ENCODE results near the gene GCK. TPM values are rescaled to one million over a fixed set of nuclear protein-coding genes. Genes with fewer than 3 reads are reported as not detected.

Gene GCK
- total and polyA plus RNA-seq, 8 donors = 0.57 to 18.2 (median 1.0) TPM

- H3K4me3 ChIP-seq = no peak overlapping the region
- peaks cover 3 to 24% (median 14%) of the 10 kb centered on the region in 3 donors for H3K36me3 ChIP-seq
- no peaks in the 10 kb centered on the region for H3K4me1 ChIP-seq
- intact Hi-C loops (cut with DNase I) = no loop called here
- H3K9me3 ChIP-seq = no peaks in the 10 kb centered on the region
- DNase-seq (peak in 1 of 6 donors; percentile 34), FAIRE-seq (no peak), ATAC-seq (peak in 1 of 4 donors; percentile 14)
- H3K27ac ChIP-seq = no peak overlapping the region
- no peak for TF ChIP-seq CTCF (IDR thresholded peaks at IDR 0.05)
- 61 to 64% methylated on average over 7 of the region's 7 CpGs for WGBS, 2 donors
- no peaks in the 10 kb centered on the region for H3K27me3 ChIP-seq
Measured at GRCh38 chr7:44215531-44215930, 26.3 kb upstream of the GCK start.

- intact Hi-C loops (cut with DNase I) = no loop called here
- ATAC-seq (no peak), FAIRE-seq (no peak), DNase-seq (peak in 1 of 6 donors; percentile 27)
- no peaks in the 10 kb centered on the region for H3K4me1 ChIP-seq
- H3K27ac ChIP-seq = no peak overlapping the region
- no peaks in the 10 kb centered on the region for H3K9me3 ChIP-seq
- H3K36me3 ChIP-seq = peaks cover 3 to 34% (median 16%) of the 10 kb centered on the region in 3 donors
- no peak overlapping the region for H3K4me3 ChIP-seq
- TF ChIP-seq CTCF (IDR thresholded peaks at IDR 0.05) = no peak
- WGBS, 2 donors = 85 to 86% methylated on average over 9 of the region's 9 CpGs
- H3K27me3 ChIP-seq = no peaks in the 10 kb centered on the region
Measured at GRCh38 chr7:44213877-44214388, 24.7 kb upstream of the GCK start.

GRCh38 chr7:44213206-44213876 is 24.1 kb upstream of the GCK start:
- no peaks in the 10 kb centered on the region for H3K4me1 ChIP-seq
- TF ChIP-seq CTCF (IDR thresholded peaks at IDR 0.05) = no peak
- ATAC-seq = no peak
- DNase-seq = peak in 2 of 6 donors; percentile 35 to 49
- 80 to 83% methylated on average over 3 of the region's 3 CpGs for WGBS, 2 donors
- H3K9me3 ChIP-seq = no peaks in the 10 kb centered on the region
- peaks cover 3 to 40% (median 22%) of the 10 kb centered on the region in 3 donors for H3K36me3 ChIP-seq
- intact Hi-C loops (cut with DNase I) = no loop called here
- no peak overlapping the region for H3K27ac ChIP-seq
- H3K27me3 ChIP-seq = no peaks in the 10 kb centered on the region
- H3K4me3 ChIP-seq = no peak overlapping the region
- no peak for FAIRE-seq

DNA sequence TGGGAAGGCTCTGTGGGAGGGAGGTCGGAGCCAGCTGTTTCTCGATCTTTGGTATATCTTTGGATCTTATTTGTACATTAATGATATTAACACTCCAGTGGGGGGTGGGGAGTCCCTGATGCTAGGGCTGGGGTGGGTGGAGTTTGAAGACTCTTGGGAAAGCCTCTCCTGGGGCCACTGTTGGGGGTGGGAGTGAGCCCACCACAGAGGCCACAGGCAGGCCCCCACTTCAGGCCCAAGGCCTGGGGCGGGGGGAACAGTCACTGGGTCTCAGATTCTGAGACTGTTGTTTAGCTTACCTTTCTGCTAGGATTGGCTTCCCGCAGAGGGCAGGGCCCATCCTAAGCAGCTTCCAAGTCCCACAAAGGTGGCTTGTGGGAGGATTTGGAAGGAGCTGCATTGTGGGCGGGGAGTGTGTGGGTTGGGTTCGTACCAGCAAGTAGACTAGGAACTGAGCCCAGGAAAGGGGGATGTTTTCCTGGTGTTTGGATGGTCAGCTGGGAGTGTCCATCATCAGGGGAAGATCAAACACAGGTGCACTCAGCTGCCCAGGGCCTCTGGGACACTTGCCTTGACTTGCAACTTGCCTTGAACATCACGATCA is 23.4 kb upstream of the GCK start:
- ATAC-seq (no peak), FAIRE-seq (no peak), DNase-seq (peak in 2 of 6 donors; percentile 11 to 35)
- Histone ChIP-seq H3K36me3 (peaks cover 3 to 46% (median 28%) of the 10 kb centered on the region in 3 donors), H3K9me3 (no peaks in the 10 kb centered on the region), H3K4me1 (no peaks in the 10 kb centered on the region), H3K27me3 (no peaks in the 10 kb centered on the region), H3K27ac (no peak overlapping the region), H3K4me3 (no peak overlapping the region)
- intact Hi-C loops (cut with DNase I) = no loop called here
- 67 to 76% methylated on average over 7 of the region's 7 CpGs for WGBS, 2 donors
- TF ChIP-seq CTCF (IDR thresholded peaks at IDR 0.05) = no peak

GRCh38 chr7:44212018-44212417 is 22.8 kb upstream of the GCK start:
- WGBS, 2 donors = 90 to 92% methylated on average over 6 of the region's 6 CpGs
- TF ChIP-seq CTCF (IDR thresholded peaks at IDR 0.05) = no peak
- no peaks in the 10 kb centered on the region for H3K27me3 ChIP-seq
- peaks cover 3 to 53% (median 34%) of the 10 kb centered on the region in 3 donors for H3K36me3 ChIP-seq
- ATAC-seq (no peak), FAIRE-seq (no peak), DNase-seq (peak in 2 of 6 donors; percentile 17 to 21)
- no peak overlapping the region for H3K27ac ChIP-seq
- no peaks in the 10 kb centered on the region for H3K4me1 ChIP-seq
- intact Hi-C loops (cut with DNase I) = no loop called here
- no peak overlapping the region for H3K4me3 ChIP-seq
- H3K9me3 ChIP-seq = no peaks in the 10 kb centered on the region
